A549 (cell line): Measurements from ENCODE around the gene ICOS. TPM values are rescaled to one million over a fixed set of nuclear protein-coding genes. Genes with fewer than 3 reads are reported as not detected.
A peak's percentile ranks its signal among the peaks of the same experiment; 100 is the strongest.
"Not testable (repeated sequence)": the region's sequence is repeated elsewhere in the genome, so short reads cannot be mapped to it uniquely, and the experiment has no call there.

ENCODE experiments used
- ATAC-seq, 2 experiments: fragments of 200-7000 bp in 1 of 2; fragments of >200 bp in 1 of 2; cut with Nextera tagmentation in 1 of 2; cut with Tn5 transposase in 1 of 2; 3 replicates each; pipeline versions ENCODE4 v1.8.0 to v1.9.1; 2018 to 2020; ENCODE audit warnings: mild to moderate bottlenecking in 1 of 2, moderate library complexity in 1 of 2
- CTCF ChIA-PET: fragments of 300-600 bp; sonication (Branson Sonifier 250); formaldehyde crosslinking; extraction: SDS; loops from one replicate; lab custom pipeline; 2021; ENCODE audit warnings: antibody characterized with exemption, inconsistent platforms; lab: Yijun Ruan, JAX
- POLR2A ChIA-PET: fragments of 350-600 bp; formaldehyde crosslinking; extraction: SDS; loops from one replicate; lab custom pipeline; 2021; ENCODE audit warnings: antibody characterized with exemption, inconsistent platforms; lab: Yijun Ruan, JAX
- DNase-seq, 2 experiments: peaks; one replicate each; pipeline versions ENCODE4 v3.0.0 to v3.0.0-alpha.2; 2011 to 2016; ENCODE audit warnings: low read depth in 1 of 2, low spot score in 1 of 2
- FAIRE-seq: peaks from 2 replicates; lab custom pipeline; 2011; peaks lifted over from hg19 to GRCh38; lab: Jason Lieb, UNC
- H3K27ac ChIP-seq, 2 experiments: fragments of >200 bp; sonication (Bioruptor Twin); formaldehyde crosslinking; 3 replicates each; pipeline ENCODE4 v1.5.1; 2016 to 2017
- H3K4me1 ChIP-seq: fragments of >200 bp; sonication (Bioruptor Twin); formaldehyde crosslinking; 3 replicates; pipeline ENCODE4 v1.6.1; 2016
- H3K4me2 ChIP-seq: fragments of >200 bp; sonication (Bioruptor Twin); formaldehyde crosslinking; 3 replicates; pipeline ENCODE4 v1.6.1; 2016
- H3K4me3 ChIP-seq: fragments of >200 bp; sonication (Bioruptor Twin); formaldehyde crosslinking; 3 replicates; pipeline ENCODE4 v1.5.1; 2016
- H3K9me3 ChIP-seq: fragments of >200 bp; sonication (Bioruptor Twin); formaldehyde crosslinking; 3 replicates; pipeline ENCODE4 v1.6.1; 2016
- CBX2 ChIP-seq: fragments of 200-600 bp; sonication (generic); IDR thresholded peaks from 2 replicates; pipeline ENCODE4 v1.6.1; 2016; ENCODE audit warnings: low read depth, mild to moderate bottlenecking, borderline replicate concordance
- CEBPB ChIP-seq, 2 experiments: fragments of >200 bp in 1 of 2; sonication (Bioruptor Twin) in 1 of 2; formaldehyde crosslinking in 1 of 2; IDR thresholded peaks; 2 replicates each; pipeline ENCODE4 v1.6.1; 2012 to 2016
- CHD4 ChIP-seq: fragments of 200-600 bp; sonication (generic); IDR thresholded peaks from 2 replicates; pipeline ENCODE4 v1.6.1; 2016; ENCODE audit warnings: antibody characterized with exemption, mild to moderate bottlenecking, borderline replicate concordance
- EHF ChIP-seq: fragments of 250-450 bp; sonication (Bioruptor Pico); IDR thresholded peaks from 2 replicates; pipeline ENCODE4 v1.5.0; 2020; ENCODE audit warnings: mild to moderate bottlenecking
- EP300 ChIP-seq, 2 experiments: fragments of >200 bp; sonication (Bioruptor Twin); formaldehyde crosslinking; IDR thresholded peaks; 2 replicates in 1 of 2; 3 replicates in 1 of 2; pipeline ENCODE4 v1.6.1; 2016 to 2017
- FOSL2 ChIP-seq, 2 experiments: fragments of 450-650 bp in 1 of 2; fragments of >200 bp in 1 of 2; sonication (Bioruptor Twin) in 1 of 2; formaldehyde crosslinking; IDR thresholded peaks; 2 replicates each; pipeline versions ENCODE4 v1.5.0 to v1.6.1; 2016 to 2020; ENCODE audit warnings: mild to moderate bottlenecking in 1 of 2, moderate library complexity in 1 of 2
- HEYL ChIP-seq: fragments of 250-450 bp; sonication (Bioruptor Pico); IDR thresholded peaks from 2 replicates; pipeline ENCODE4 v1.8.0; 2021; ENCODE audit warnings: mild to moderate bottlenecking, moderate library complexity
- NFE2L2 ChIP-seq: fragments of 150-350 bp; conservative IDR thresholded peaks from 2 replicates; pipeline ENCODE4 v1.6.1; 2014; ENCODE audit warnings: low read length
- NPAS2 ChIP-seq: fragments of 250-450 bp; sonication (Bioruptor Pico); IDR thresholded peaks from 2 replicates; pipeline ENCODE4 v1.8.0; 2022; ENCODE audit warnings: mild to moderate bottlenecking, moderate library complexity, borderline replicate concordance
- NR3C1 ChIP-seq: fragments of >200 bp; sonication (Bioruptor Twin); formaldehyde crosslinking; IDR thresholded peaks from 3 replicates; pipeline ENCODE4 v1.6.1; 2017
- POLR2AphosphoS2 ChIP-seq: conservative IDR thresholded peaks from 2 replicates; pipeline ENCODE4 v1.6.1; 2012; ENCODE audit warnings: low read length, improper control_type of control experiment, inconsistent platforms
- RAD21 ChIP-seq, 2 experiments: fragments of >200 bp in 1 of 2; sonication (Bioruptor Twin) in 1 of 2; formaldehyde crosslinking in 1 of 2; IDR thresholded peaks in 1 of 2; conservative IDR thresholded peaks in 1 of 2; 2 replicates in 1 of 2; 3 replicates in 1 of 2; pipeline ENCODE4 v1.6.1; 2012 to 2018; ENCODE audit warnings: inconsistent platforms in 1 of 2
- RFX5 ChIP-seq: fragments of 450-650 bp; IDR thresholded peaks from 2 replicates; pipeline ENCODE4 v1.7.1; 2014; ENCODE audit warnings: antibody characterized with exemption, mild to moderate bottlenecking, moderate library complexity
- SMC3 ChIP-seq: fragments of >200 bp; sonication (Bioruptor Twin); formaldehyde crosslinking; IDR thresholded peaks from 3 replicates; pipeline ENCODE4 v1.6.1; 2018; ENCODE audit warnings: inconsistent platforms
- SREBF2 ChIP-seq: fragments of 450-650 bp; IDR thresholded peaks from 2 replicates; pipeline ENCODE4 v1.6.1; 2014; ENCODE audit warnings: mild to moderate bottlenecking, moderate library complexity
- ZFP36 ChIP-seq: fragments of 450-650 bp; IDR thresholded peaks from 2 replicates; pipeline ENCODE4 v1.6.1; 2014; ENCODE audit warnings: borderline replicate concordance; ENCODE audit not compliant: partially characterized antibody
- ZNF302 ChIP-seq: fragments of 250-450 bp; sonication (Bioruptor Pico); IDR thresholded peaks from 2 replicates; pipeline ENCODE4 v1.9.0; 2021; ENCODE audit warnings: inconsistent platforms, mild to moderate bottlenecking, moderate library complexity
- WGBS: methylation state at CpG from one replicate; pipeline ENCODE4 v1.1.6; 2017; ENCODE audit errors: missing lambda C conversion rate; 5-methylcytosine and 5-hydroxymethylcytosine counted together
- polyA plus RNA-seq, 4 experiments: library from polyadenylated mRNA; depleted of rRNA in 3 of 4; stranded (reverse); fragments of >200 nt; fragmentation: RNase III in 1 of 4; extraction: RNeasy Plus Mini Kit Qiagen cat#74134 plus additional on column Dnase treatment in 1 of 4; gene quantifications; 2 replicates in 3 of 4; 3 replicates in 1 of 4; pipeline ENCODE4 v1.2.3, GENCODE V29; 2011 to 2017
- TF ChIP-seq, protein P1 (sequence below): fragments of 450-650 bp; IDR thresholded peaks from 2 replicates; pipeline ENCODE4 v1.6.1; 2014; ENCODE audit warnings: antibody characterized with exemption
- TF ChIP-seq, protein P2 (sequence below): fragments of >200 bp; sonication (Bioruptor Twin); formaldehyde crosslinking; IDR thresholded peaks from 3 replicates; pipeline ENCODE4 v1.5.1; 2016
- TF ChIP-seq, protein P3 (sequence below): IDR thresholded peaks from 2 replicates; pipeline ENCODE4 v1.6.1; 2012
- TF ChIP-seq, protein P4 (sequence below): fragments of 150-350 bp; IDR thresholded peaks from 2 replicates; pipeline ENCODE4 v1.6.1; 2014; ENCODE audit warnings: low read depth, mild to moderate bottlenecking, low read length
- TF ChIP-seq, protein P5 (sequence below): fragments of >200 bp; sonication (Bioruptor Twin); formaldehyde crosslinking; IDR thresholded peaks from 2 replicates; pipeline ENCODE4 v1.6.1; 2016
- TF ChIP-seq, protein P6 (sequence below): fragments of >200 bp; sonication (Bioruptor Twin); formaldehyde crosslinking; IDR thresholded peaks from 3 replicates; pipeline ENCODE4 v1.6.1; 2016
- TF ChIP-seq, protein P7 (sequence below): fragments of 250-450 bp; sonication (Bioruptor Pico); IDR thresholded peaks from 2 replicates; pipeline ENCODE4 v1.5.0; 2021; ENCODE audit warnings: mild to moderate bottlenecking, moderate library complexity, borderline replicate concordance

ICOS gene
- polyA plus RNA-seq, 2 of the 4 experiments (the other 2 are of a cell fraction): not detected

DNA sequence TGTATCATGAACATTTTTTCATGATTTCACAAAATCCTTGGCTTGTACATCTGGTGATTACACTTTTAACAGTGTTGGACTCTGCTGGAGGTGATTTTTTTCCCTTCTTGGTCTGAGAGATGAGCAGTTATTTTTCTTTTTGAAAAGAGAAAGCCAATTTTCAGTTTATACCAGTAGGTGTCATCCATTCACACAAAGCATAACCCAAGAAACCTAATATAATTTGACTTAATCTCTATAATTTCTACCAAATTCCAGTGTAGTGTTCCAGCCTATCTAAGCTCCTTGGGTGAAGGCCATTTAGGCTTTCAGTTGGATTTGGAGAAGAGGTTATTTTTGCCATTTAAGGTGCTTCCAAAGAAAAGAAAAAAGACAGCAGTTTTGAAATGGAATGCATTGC, 7.7 kb upstream of the ICOS start:
- POLR2A ChIA-PET: no interaction called here
- Histone ChIP-seq H3K27ac (no peak overlapping the region), H3K4me1 (no peaks in the 10 kb centered on the region), H3K9me3 (no peaks in the 10 kb centered on the region), H3K4me2 (no peak overlapping the region), H3K4me3 (no peak overlapping the region)
- TF ChIP-seq NPAS2 (CRISPR knock-in tag) (no peak), RAD21 (conservative IDR thresholded peaks at IDR 0.05 in 1 of 2, IDR thresholded peaks at IDR 0.05 in 1 of 2) (peak; percentile 29 to 42; a peak in 3 of 5 replicates), SMC3 (0 out of 3 replicates have a peak, but pooled peaks have one; percentile 18), FOSL2 (IDR thresholded peaks at IDR 0.05) (no peak), FOSL2 (CRISPR knock-in tag; IDR thresholded peaks at IDR 0.05) (no peak), CEBPB (IDR thresholded peaks at IDR 0.05) (no peak), SREBF2 (no peak), CBX2 (no peak), NR3C1 (no peak), RFX5 (no peak)
- TF ChIP-seq, protein P1, sequence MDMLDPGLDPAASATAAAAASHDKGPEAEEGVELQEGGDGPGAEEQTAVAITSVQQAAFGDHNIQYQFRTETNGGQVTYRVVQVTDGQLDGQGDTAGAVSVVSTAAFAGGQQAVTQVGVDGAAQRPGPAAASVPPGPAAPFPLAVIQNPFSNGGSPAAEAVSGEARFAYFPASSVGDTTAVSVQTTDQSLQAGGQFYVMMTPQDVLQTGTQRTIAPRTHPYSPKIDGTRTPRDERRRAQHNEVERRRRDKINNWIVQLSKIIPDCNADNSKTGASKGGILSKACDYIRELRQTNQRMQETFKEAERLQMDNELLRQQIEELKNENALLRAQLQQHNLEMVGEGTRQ: no peak
- TF ChIP-seq, protein P2, sequence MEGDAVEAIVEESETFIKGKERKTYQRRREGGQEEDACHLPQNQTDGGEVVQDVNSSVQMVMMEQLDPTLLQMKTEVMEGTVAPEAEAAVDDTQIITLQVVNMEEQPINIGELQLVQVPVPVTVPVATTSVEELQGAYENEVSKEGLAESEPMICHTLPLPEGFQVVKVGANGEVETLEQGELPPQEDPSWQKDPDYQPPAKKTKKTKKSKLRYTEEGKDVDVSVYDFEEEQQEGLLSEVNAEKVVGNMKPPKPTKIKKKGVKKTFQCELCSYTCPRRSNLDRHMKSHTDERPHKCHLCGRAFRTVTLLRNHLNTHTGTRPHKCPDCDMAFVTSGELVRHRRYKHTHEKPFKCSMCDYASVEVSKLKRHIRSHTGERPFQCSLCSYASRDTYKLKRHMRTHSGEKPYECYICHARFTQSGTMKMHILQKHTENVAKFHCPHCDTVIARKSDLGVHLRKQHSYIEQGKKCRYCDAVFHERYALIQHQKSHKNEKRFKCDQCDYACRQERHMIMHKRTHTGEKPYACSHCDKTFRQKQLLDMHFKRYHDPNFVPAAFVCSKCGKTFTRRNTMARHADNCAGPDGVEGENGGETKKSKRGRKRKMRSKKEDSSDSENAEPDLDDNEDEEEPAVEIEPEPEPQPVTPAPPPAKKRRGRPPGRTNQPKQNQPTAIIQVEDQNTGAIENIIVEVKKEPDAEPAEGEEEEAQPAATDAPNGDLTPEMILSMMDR: peak; percentile 35
- TF ChIP-seq, protein P3, sequence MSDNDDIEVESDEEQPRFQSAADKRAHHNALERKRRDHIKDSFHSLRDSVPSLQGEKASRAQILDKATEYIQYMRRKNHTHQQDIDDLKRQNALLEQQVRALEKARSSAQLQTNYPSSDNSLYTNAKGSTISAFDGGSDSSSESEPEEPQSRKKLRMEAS: no peak
- TF ChIP-seq, protein P4, sequence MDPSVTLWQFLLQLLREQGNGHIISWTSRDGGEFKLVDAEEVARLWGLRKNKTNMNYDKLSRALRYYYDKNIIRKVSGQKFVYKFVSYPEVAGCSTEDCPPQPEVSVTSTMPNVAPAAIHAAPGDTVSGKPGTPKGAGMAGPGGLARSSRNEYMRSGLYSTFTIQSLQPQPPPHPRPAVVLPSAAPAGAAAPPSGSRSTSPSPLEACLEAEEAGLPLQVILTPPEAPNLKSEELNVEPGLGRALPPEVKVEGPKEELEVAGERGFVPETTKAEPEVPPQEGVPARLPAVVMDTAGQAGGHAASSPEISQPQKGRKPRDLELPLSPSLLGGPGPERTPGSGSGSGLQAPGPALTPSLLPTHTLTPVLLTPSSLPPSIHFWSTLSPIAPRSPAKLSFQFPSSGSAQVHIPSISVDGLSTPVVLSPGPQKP: no peak
- ATAC-seq: no peak
- CTCF ChIA-PET: interaction anchor here (0.6 to 1.3 kb wide), 3 partner anchors 10 to 752 kb away, joined by 3 to 4 read pairs (median 3); no protein-coding TSS in a partner anchor
- no peak for FAIRE-seq
- no peak for DNase-seq

DNA sequence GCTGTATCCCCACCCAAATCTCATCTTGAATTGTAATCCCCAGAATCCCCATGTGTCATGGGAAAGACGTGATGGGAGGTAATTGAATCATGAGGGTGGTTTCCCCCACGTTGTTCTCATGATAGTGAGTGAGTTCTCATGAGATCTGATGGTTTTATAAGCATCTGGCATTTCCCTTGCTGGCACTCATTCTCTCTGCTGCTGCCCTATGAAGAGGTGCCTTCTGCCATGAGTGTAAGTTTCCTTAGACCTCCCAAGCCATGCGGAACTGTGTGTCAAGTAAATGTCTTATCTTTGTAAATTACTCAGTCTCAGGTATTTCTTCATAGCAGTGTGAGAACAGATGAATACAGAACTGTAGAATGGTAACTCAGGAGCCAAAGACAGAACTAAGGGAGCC, 5.3 kb upstream of the ICOS start:
- FAIRE-seq, H3K9me3 ChIP-seq, ATAC-seq, H3K4me2 ChIP-seq, H3K4me1 ChIP-seq, DNase-seq, POLR2A ChIA-PET, H3K4me3 ChIP-seq, H3K27ac ChIP-seq, CTCF ChIA-PET: not testable (repeated sequence)
- 38% methylated on average over 3 of the region's 3 CpGs for WGBS

DNA sequence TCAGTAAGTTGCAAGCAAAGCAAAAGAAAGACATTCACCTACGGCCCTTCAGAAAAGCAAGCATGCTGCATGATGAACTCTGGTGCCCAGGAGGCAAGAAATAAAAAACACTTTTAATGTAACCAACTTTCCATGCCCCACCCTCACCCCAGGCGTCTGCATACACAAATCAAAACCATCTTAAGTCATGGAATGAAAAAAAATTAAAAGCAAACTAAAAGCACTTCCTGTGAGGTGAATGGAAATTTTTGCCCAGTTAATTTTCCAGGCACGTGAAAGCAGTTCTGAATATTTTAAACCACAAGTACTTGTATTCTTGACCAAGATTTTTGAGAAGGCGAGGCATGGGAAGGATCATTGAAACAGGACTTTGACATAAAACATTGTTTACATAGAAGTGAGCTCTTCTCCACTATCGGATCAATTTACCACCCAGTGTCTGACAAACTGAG, 2.5 kb upstream of the ICOS start:
- no peak for FAIRE-seq
- no peak overlapping the region for H3K4me2 ChIP-seq
- no peak overlapping the region for H3K4me3 ChIP-seq
- no peak for DNase-seq
- H3K27ac ChIP-seq: no peak overlapping the region
- WGBS: 44% methylated on average over 5 of the region's 5 CpGs
- no peaks in the 10 kb centered on the region for H3K4me1 ChIP-seq
- TF ChIP-seq NFE2L2 (no peak), HEYL (CRISPR knock-in tag) (no peak), NR3C1 (no peak), ZFP36 (no peak), RFX5 (no peak), CEBPB (IDR thresholded peaks at IDR 0.05) (no peak), EP300 (IDR thresholded peaks at IDR 0.05) (no peak), EHF (CRISPR knock-in tag) (no peak), ZNF302 (CRISPR knock-in tag) (no peak), POLR2AphosphoS2 (no peak), CHD4 (no peak)
- TF ChIP-seq, protein P5, sequence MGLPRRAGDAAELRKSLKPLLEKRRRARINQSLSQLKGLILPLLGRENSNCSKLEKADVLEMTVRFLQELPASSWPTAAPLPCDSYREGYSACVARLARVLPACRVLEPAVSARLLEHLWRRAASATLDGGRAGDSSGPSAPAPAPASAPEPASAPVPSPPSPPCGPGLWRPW: no peak
- TF ChIP-seq, protein P6, sequence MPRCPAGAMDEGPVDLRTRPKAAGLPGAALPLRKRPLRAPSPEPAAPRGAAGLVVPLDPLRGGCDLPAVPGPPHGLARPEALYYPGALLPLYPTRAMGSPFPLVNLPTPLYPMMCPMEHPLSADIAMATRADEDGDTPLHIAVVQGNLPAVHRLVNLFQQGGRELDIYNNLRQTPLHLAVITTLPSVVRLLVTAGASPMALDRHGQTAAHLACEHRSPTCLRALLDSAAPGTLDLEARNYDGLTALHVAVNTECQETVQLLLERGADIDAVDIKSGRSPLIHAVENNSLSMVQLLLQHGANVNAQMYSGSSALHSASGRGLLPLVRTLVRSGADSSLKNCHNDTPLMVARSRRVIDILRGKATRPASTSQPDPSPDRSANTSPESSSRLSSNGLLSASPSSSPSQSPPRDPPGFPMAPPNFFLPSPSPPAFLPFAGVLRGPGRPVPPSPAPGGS: no peak
- TF ChIP-seq, protein P7, sequence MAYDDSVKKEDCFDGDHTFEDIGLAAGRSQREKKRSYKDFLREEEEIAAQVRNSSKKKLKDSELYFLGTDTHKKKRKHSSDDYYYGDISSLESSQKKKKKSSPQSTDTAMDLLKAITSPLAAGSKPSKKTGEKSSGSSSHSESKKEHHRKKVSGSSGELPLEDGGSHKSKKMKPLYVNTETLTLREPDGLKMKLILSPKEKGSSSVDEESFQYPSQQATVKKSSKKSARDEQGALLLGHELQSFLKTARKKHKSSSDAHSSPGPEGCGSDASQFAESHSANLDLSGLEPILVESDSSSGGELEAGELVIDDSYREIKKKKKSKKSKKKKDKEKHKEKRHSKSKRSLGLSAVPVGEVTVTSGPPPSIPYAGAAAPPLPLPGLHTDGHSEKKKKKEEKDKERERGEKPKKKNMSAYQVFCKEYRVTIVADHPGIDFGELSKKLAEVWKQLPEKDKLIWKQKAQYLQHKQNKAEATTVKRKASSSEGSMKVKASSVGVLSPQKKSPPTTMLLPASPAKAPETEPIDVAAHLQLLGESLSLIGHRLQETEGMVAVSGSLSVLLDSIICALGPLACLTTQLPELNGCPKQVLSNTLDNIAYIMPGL (CRISPR knock-in tag): no peak
- TF ChIP-seq, all 56 proteins: peak for 0
- ChIA-PET POLR2A (no interaction called here), CTCF (no interaction called here)
- H3K9me3 ChIP-seq: no peaks in the 10 kb centered on the region
- ATAC-seq: no peak
